ENCODE data around the gene GRIK1. TPM values are rescaled to one million over a fixed set of nuclear protein-coding genes. Genes with fewer than 3 reads are reported as not detected.

Gene GRIK1
- total RNA-seq, 1 donor from 2014 or later = not detected

GRCh38 chr21:29725025-29725736 is 214.6 kb downstream of the GRIK1 start:
- Mint-ChIP-seq H3K4me3 (no peak overlapping the region), H3K27ac (no peak overlapping the region), H3K27me3 (no peaks in the 10 kb centered on the region), H3K9me3 (no peaks in the 10 kb centered on the region), H3K4me1 (no peaks in the 10 kb centered on the region), H3K36me3 (ENCODE audit: low read depth) (no peaks in the 10 kb centered on the region)
- no peak for DNase-seq
- intact Hi-C loops (cut with micrococcal nuclease) = no loop called here

- Mint-ChIP-seq H3K4me1 (no peaks in the 10 kb centered on the region), H3K4me3 (no peak overlapping the region), H3K27me3 (no peaks in the 10 kb centered on the region), H3K36me3 (ENCODE audit: low read depth) (no peaks in the 10 kb centered on the region), H3K9me3 (no peaks in the 10 kb centered on the region), H3K27ac (no peak overlapping the region)
- intact Hi-C loops (cut with micrococcal nuclease) = no loop called here
- DNase-seq = no peak
These were observed 217.8 kb downstream of the GRIK1 start for GRCh38 chr21:29721964-29722363.

- Mint-ChIP-seq H3K4me1 (no peaks in the 10 kb centered on the region), H3K9me3 (peaks cover 3% of the 10 kb centered on the region), H3K36me3 (ENCODE audit: low read depth) (no peaks in the 10 kb centered on the region), H3K4me3 (no peak overlapping the region), H3K27me3 (no peaks in the 10 kb centered on the region), H3K27ac (no peak overlapping the region)
- intact Hi-C loops (cut with micrococcal nuclease) = no loop called here
- no peak for DNase-seq
These were observed 218.6 kb downstream of the GRIK1 start for GRCh38 chr21:29721221-29721620.

- intact Hi-C loops (cut with micrococcal nuclease) = no loop called here
These were observed 220.3 kb downstream of the GRIK1 start for GRCh38 chr21:29719521-29719920.

GRCh38 chr21:29718081-29718815 is 221.5 kb downstream of the GRIK1 start:
- H3K4me3 Mint-ChIP-seq = no peak overlapping the region

More at GRCh38 chr21:29719521-29719920, 220.3 kb downstream of the GRIK1 start:
- peaks cover 5% of the 10 kb centered on the region for H3K9me3 Mint-ChIP-seq
- H3K27me3 Mint-ChIP-seq = no peaks in the 10 kb centered on the region
- H3K27ac Mint-ChIP-seq = no peak overlapping the region
- no peak overlapping the region for H3K4me3 Mint-ChIP-seq
- H3K4me1 Mint-ChIP-seq = no peaks in the 10 kb centered on the region
- DNase-seq = no peak
- no peaks in the 10 kb centered on the region for H3K36me3 Mint-ChIP-seq (ENCODE audit: low read depth)

GRCh38 chr21:29717659-29718058 is 222.1 kb downstream of the GRIK1 start:
- Mint-ChIP-seq H3K4me3 (no peak overlapping the region), H3K9me3 (peaks cover 5% of the 10 kb centered on the region), H3K36me3 (ENCODE audit: low read depth) (no peaks in the 10 kb centered on the region), H3K4me1 (no peaks in the 10 kb centered on the region), H3K27me3 (no peaks in the 10 kb centered on the region), H3K27ac (no peak overlapping the region)
- intact Hi-C loops (cut with micrococcal nuclease) = no loop called here
- no peak for DNase-seq

More at GRCh38 chr21:29718081-29718815, 221.5 kb downstream of the GRIK1 start:
- Mint-ChIP-seq H3K27ac (no peak overlapping the region), H3K4me1 (no peaks in the 10 kb centered on the region), H3K9me3 (peaks cover 5% of the 10 kb centered on the region), H3K27me3 (no peaks in the 10 kb centered on the region), H3K36me3 (ENCODE audit: low read depth) (no peaks in the 10 kb centered on the region)
- DNase-seq = no peak
- intact Hi-C loops (cut with micrococcal nuclease) = no loop called here

- Mint-ChIP-seq H3K4me1 (no peaks in the 10 kb centered on the region), H3K36me3 (ENCODE audit: low read depth) (no peaks in the 10 kb centered on the region), H3K27me3 (no peaks in the 10 kb centered on the region), H3K4me3 (no peak overlapping the region), H3K27ac (no peak overlapping the region), H3K9me3 (peaks cover 5% of the 10 kb centered on the region)
- DNase-seq = no peak
- intact Hi-C loops (cut with micrococcal nuclease) = no loop called here
These were observed 223.0 kb downstream of the GRIK1 start for GRCh38 chr21:29716753-29717152.

- Mint-ChIP-seq H3K36me3 (ENCODE audit: low read depth) (no peaks in the 10 kb centered on the region), H3K27ac (no peak overlapping the region), H3K9me3 (peaks cover 5% of the 10 kb centered on the region), H3K4me1 (no peaks in the 10 kb centered on the region), H3K27me3 (no peaks in the 10 kb centered on the region), H3K4me3 (no peak overlapping the region)
- no peak for DNase-seq
- intact Hi-C loops (cut with micrococcal nuclease) = no loop called here
These were observed 224.7 kb downstream of the GRIK1 start for GRCh38 chr21:29715089-29715488.

GRCh38 chr21:29712818-29713217 is 227.0 kb downstream of the GRIK1 start:
- H3K27me3 Mint-ChIP-seq = no peaks in the 10 kb centered on the region
- peaks cover 5% of the 10 kb centered on the region for H3K9me3 Mint-ChIP-seq
- intact Hi-C loops (cut with micrococcal nuclease) = no loop called here
- H3K27ac Mint-ChIP-seq = no peak overlapping the region
- no peak for DNase-seq
- no peak overlapping the region for H3K4me3 Mint-ChIP-seq
- no peaks in the 10 kb centered on the region for H3K4me1 Mint-ChIP-seq
- no peaks in the 10 kb centered on the region for H3K36me3 Mint-ChIP-seq (ENCODE audit: low read depth)

GRCh38 chr21:29711236-29711635 is 228.6 kb downstream of the GRIK1 start:
- Mint-ChIP-seq H3K27ac (no peak overlapping the region), H3K4me1 (no peaks in the 10 kb centered on the region), H3K36me3 (ENCODE audit: low read depth) (no peaks in the 10 kb centered on the region), H3K9me3 (peaks cover 2% of the 10 kb centered on the region), H3K4me3 (no peak overlapping the region), H3K27me3 (no peaks in the 10 kb centered on the region)
- intact Hi-C loops (cut with micrococcal nuclease) = no loop called here
- DNase-seq = no peak

- H3K4me3 Mint-ChIP-seq = no peak overlapping the region
- no peak for DNase-seq
These were observed 229.3 kb downstream of the GRIK1 start for GRCh38 chr21:29710498-29710897.

GRCh38 chr21:29708401-29708800 is 231.4 kb downstream of the GRIK1 start:
- no peak overlapping the region for H3K27ac Mint-ChIP-seq
- no peak overlapping the region for H3K4me3 Mint-ChIP-seq
- H3K36me3 Mint-ChIP-seq (ENCODE audit: low read depth) = no peaks in the 10 kb centered on the region
- no peaks in the 10 kb centered on the region for H3K27me3 Mint-ChIP-seq
- no peaks in the 10 kb centered on the region for H3K4me1 Mint-ChIP-seq
- H3K9me3 Mint-ChIP-seq = no peaks in the 10 kb centered on the region
- intact Hi-C loops (cut with micrococcal nuclease) = no loop called here
- no peak for DNase-seq

More at GRCh38 chr21:29710498-29710897, 229.3 kb downstream of the GRIK1 start:
- Mint-ChIP-seq H3K36me3 (ENCODE audit: low read depth) (no peaks in the 10 kb centered on the region), H3K27me3 (no peaks in the 10 kb centered on the region), H3K9me3 (no peaks in the 10 kb centered on the region), H3K27ac (no peak overlapping the region), H3K4me1 (no peaks in the 10 kb centered on the region)
- intact Hi-C loops (cut with micrococcal nuclease) = no loop called here

GRCh38 chr21:29704719-29705118 is 235.1 kb downstream of the GRIK1 start:
- intact Hi-C loops (cut with micrococcal nuclease) = no loop called here
- no peaks in the 10 kb centered on the region for H3K27me3 Mint-ChIP-seq
- no peak for DNase-seq
- no peaks in the 10 kb centered on the region for H3K9me3 Mint-ChIP-seq
- no peaks in the 10 kb centered on the region for H3K36me3 Mint-ChIP-seq (ENCODE audit: low read depth)
- no peaks in the 10 kb centered on the region for H3K4me1 Mint-ChIP-seq
- H3K27ac Mint-ChIP-seq = no peak overlapping the region
- no peak overlapping the region for H3K4me3 Mint-ChIP-seq

- intact Hi-C loops (cut with micrococcal nuclease) = no loop called here
- DNase-seq = no peak
- peaks cover 5% of the 10 kb centered on the region for H3K9me3 Mint-ChIP-seq
- H3K27ac Mint-ChIP-seq = no peak overlapping the region
- no peak overlapping the region for H3K4me3 Mint-ChIP-seq
- H3K27me3 Mint-ChIP-seq = no peaks in the 10 kb centered on the region
- H3K36me3 Mint-ChIP-seq (ENCODE audit: low read depth) = no peaks in the 10 kb centered on the region
- H3K4me1 Mint-ChIP-seq = peaks cover 2% of the 10 kb centered on the region
These were observed 238.1 kb downstream of the GRIK1 start for GRCh38 chr21:29701676-29702075.
